NCI-H2171 (cell line): ENCODE data around the gene IFT22.
"Not testable (repeated sequence)": the region's sequence is repeated elsewhere in the genome, so short reads cannot be mapped to it uniquely, and the experiment has no call there.

Source experiments
- DNase-seq: peaks from one replicate; lab custom pipeline; 2025; lab: John Stamatoyannopoulos, UW

The IFT22 gene

DNA sequence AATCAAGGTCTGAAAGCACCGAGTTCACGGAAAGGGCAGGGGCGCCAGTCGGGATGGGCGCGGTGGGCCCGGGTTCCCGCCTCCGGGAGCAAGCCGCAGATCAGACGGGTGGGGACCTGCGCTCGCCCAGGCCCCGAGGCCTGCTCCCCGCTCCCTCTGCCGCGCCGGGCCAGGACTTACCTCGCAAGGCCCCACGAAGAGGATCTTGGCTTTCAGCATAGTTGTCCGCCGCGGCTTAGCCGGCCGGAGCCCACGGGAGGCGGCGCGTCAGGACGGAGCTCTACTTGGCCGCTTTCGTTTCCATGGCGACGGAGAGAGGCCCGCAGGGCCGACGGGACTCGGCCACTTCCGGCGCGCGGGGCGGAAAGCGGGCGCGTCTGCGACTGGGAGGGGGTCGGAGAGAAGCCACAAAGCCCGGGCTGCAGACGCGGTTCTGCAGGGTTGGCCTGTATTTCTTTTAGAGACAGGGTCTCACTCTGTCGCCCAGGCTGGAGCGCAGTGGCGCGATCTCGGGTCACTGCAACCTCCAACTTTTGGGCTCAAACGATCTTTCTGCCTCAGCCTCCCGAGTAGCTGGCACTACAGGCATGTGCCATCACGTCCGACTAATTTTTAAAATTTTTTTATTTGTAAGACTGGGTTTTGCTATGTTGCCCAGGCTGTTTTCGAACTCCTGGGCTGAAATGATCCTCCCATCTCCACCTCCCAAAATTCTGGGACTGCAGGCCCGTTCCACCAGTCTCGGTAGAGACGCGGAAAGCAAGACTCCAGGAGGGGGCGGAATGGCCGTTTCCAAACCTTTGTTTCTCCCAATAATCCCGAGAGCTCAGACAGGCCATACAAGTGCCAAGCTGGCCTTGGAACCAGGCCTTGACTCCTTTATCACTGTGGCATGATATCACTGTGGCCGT lies at the start of gene IFT22:
Gene IFT22 (minus strand): TSS at position 322 of the 911 bp plus-strand sequence. CDS start 103 bp downstream, at position 219.
- DNase-seq, result peak; percentile 95

DNA sequence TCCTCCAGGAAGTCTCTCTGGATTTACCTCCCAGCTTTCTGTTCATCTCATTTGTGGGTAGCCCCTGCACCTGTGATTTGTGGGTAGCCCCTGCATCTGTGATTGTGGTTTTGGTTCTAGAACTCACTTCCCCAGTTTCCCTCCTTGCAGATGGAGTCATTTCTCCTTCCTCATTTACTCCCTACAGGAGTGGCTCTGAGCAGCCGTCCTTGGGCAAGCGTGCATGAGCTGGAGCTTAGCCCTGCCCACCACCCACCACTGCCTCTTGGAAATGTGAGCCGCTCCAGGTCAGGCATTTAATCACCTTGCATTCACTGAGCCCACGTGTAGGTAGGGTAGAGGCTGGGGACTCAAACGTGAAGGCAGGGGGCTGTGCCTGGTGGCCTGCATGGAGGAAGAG lies 49.2 kb upstream of the IFT22 start:
- DNase-seq, result no peak

DNA sequence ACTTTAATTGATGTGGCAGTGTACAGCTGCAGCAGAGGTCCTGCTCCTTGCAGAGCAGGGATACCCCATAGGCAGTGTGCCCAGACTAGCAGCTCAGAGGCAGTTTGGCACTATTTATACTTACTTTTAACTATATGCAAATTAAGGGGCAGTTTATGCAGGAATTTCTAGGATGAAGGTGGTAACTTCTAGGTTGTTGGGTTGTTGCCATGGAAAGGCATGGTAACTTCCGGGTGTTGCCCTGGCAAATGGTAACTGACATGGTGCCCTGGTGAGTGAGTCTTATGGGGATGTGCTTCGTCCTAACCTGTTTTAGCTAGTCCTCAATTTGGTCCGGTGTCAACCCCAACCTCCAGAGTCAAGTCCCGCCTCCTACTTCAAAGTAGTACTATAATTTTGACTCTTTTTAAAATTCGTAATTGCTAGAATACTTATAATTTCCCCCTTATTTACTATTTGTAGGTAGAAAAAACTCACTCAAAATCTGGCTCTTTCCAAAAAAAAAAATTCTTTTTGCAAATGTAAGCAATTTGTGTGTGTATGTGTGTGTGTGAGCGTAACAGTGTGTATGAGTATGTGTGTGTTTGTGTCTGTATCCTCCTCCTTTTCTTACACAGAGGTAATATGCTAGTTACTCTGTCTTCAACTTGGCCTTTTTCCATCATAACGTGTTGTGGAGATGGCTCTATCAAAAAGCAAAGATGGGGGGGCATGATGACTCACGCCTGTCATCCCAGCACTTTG lies 47.0 kb upstream of the IFT22 start:
- no peak for DNase-seq

DNA sequence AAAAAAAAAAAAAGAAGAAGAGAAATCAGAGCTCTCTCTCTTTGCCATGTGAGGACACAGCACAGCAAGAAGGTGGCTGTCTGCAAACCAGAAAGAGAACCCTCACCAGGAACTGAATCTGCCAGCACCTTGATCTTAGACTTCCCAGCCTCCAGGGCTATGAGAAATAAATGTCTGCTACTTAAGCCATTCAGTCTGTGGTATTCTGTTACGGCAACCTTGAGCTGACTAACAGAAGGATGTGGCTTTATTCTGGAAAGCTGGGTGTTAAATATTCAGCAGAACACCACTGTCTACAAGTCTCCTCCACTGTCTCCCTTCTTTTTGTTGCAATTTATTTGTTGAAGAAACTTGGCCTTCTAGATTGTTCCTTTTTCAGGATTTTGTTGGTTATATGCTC lies 46.1 kb upstream of the IFT22 start:
- DNase-seq, result no peak

DNA sequence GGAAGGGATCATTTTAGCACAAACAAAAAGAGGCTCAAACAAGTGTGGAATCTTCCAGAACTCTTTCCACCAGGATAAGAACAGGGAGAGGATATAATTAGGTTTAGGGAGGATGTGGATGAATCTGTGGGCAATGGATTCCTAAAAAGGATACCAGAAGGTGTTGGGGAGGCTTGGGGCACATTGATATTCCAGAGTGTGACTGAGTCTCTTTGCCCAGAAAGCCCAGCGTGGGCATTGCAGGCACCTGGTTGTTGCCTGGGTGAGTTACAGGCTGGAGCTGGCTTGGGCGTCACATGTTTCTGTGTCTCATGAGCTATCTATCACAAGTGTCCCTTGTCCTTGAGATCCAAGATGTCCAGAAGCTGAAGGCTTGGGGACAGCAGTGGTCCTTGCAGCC lies 44.3 kb upstream of the IFT22 start:
- DNase-seq, result no peak

- DNase-seq, result peak; percentile 51
Observed at GRCh38 chr7:101363734-101364374, 42.2 kb upstream of the IFT22 start.

GRCh38 chr7:101363196-101363733 lies 41.7 kb upstream of the IFT22 start:
- DNase-seq, result no peak

GRCh38 chr7:101362334-101363195 lies 41.0 kb upstream of the IFT22 start, which contains the start of gene COL26A1:
Gene COL26A1 (plus strand): TSS chr7:101362875. CDS start chr7:101363033, 158 bp downstream.
- DNase-seq, result peak; percentile 10

GRCh38 chr7:101357433-101357832 lies 35.8 kb upstream of the IFT22 start:
- no peak for DNase-seq

DNA sequence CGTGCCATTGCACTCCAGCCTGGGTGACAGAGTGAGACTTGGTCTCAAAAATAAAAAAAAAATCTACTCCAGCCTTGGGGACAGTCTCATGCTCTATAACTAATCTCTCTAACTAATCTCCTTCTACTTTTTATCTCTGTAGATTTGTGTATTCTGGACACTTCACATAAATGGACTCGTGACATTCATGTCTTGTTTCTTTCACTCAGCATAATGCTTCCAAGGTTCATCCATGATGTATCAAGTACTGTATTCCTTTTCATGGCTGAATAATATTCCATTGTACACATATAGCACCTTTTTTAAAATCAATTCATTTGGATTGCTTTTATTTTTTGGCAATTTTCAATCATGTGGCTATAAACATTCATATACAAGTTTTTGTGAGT lies 31.3 kb upstream of the IFT22 start:
- DNase-seq, result no peak

- DNase-seq, result not testable (repeated sequence)
Observed at GRCh38 chr7:101349300-101349699, 27.7 kb upstream of the IFT22 start.

DNA sequence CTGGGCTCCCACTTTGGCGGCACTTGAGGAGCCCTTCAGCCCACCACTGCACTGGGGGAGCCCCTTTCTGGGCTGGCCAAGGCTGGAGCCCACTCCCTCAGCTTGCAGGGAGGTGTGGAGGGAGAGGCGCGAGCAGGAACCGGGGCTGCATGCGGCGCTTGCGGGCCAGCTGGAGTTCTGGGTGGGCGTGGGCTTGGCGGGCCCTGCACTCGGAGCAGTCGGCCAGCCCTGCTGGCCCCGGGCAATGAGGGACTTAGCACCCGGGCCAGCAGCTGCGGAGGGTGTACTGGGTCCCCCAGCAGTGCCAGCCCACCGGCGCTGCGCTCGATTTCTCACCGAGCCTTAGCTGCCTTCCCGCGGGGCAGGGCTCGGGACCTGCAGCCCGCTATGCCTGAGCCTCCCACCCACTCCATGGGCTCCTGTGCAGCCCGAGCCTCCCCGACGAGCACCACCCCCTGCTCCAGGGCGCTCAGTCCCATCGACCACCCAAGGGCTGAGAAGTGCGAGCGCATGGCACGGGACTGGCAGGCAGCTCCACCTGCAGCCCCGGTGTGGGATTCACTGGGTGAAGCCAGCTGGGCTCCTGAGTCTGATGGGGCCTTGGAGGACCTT lies 26.9 kb upstream of the IFT22 start:
- not testable (repeated sequence) for DNase-seq

GRCh38 chr7:101347477-101347876 lies 25.9 kb upstream of the IFT22 start:
- DNase-seq, result no peak

- DNase-seq, result no peak
Observed at GRCh38 chr7:101342892-101343291, 21.3 kb upstream of the IFT22 start.

- no peak for DNase-seq
Observed at GRCh38 chr7:101340379-101340778, 18.8 kb upstream of the IFT22 start.

DNA sequence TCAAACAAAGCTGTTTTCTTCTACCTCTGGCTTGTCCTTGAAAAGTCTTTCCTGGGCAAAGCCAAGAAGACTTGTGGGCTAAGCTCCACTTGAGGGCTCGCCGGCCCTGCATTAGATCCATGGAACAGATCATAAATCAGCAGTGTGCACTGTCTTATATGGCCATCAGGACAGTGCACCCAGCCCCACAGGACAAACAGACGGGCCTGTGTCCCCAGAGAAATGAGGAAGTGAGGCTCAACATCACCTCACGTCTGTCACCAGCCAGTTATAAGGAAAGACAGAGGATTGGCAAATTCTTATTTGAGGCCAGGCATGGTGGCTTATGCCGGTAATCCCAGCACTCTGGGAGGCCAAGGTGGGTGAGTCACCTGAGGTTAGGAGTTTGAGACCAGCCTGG lies 12.3 kb upstream of the IFT22 start:
- no peak for DNase-seq

DNA sequence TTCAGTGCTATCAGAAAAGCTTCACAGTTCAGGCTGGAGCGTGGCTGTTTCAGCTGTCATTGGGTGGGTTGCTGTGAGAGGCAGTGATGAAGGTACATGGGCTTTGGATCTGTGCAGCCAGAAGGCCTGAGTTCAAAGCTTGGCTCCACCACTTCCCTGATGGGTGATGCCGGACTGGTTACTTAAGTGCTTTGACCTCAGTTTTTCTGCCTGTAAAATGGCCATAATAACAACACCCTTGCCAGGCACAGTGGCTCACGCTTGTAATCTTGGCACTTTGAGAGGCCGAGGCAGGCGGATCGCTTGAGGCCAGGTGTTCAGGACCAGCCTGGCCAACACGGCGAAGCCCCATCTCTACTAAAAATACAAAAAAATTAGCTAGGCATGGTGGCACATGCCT lies 10.4 kb upstream of the IFT22 start:
- no peak for DNase-seq

DNA sequence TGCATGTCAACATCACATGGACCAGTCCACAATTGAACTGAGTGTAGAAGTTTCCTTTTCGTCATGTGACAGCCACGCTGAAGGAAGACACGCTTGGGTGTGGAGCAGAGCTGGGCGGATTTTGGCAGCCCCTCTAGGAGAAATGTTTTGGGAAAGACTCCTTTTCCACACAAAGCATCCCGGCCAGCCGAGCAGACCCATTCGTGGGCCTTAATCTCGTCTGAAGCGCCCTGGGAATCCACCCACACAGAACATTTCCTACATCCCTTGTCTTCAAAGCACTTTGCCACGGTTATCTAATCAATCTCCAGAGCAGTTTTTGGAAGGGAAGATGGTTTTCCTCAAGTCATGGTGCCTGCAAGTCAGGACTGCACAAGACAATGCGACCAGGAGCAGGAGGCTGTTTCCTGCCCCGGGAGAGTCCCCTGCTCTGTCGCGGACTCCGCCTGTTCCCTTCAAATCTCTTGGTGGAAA lies 8.4 kb upstream of the IFT22 start:
- no peak for DNase-seq

GRCh38 chr7:101328159-101328558 lies 6.5 kb upstream of the IFT22 start:
- no peak for DNase-seq

- DNase-seq, result no peak
Observed at GRCh38 chr7:101319401-101319800, 2.2 kb downstream of the IFT22 start.

DNA sequence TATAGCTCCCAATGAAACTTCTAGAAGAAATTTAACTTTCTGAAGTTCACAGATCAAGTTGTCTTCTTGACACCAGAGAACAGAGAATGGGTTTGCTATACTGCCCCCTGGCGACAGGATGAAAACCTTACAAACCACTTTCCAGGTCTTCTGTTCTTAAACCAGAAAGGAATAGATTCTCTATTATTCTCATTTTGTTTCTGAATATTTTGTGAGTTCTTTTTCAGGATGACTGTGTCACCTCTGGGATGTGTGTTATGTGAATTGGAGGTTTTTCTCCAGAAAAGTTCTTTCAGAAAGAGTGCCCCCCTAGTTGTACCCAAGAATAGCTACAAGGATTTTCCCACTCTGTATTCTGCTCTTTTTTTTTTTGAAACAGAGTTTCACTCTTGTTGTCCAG lies 6.3 kb downstream of the IFT22 start:
- DNase-seq, result no peak
